ENCODE results near the gene ADGRD1.

The ADGRD1 gene

DNA sequence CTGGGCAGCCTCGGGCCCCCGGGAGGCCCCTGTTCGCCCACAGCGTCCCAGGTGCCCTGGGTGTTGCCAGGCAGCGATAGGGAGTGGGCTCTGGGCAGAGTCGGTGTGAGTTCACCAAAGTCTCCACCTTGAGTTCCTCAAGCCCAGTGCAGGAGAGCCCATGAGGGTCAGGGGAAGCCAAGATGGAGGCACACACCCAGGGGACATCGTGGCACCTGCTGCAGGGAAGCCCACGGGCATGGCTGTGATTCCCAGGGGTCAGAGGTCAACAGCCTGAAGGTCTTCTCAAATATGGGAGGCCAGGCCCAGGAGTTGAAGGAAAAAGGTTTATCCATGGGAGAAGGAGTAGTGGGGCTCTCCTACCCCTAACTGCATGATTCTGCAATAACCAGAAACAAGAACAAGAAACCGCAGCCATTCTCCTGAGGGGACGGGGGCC lies 148.8 kb downstream of the ADGRD1 start:
- no peak for TF ChIP-seq OSR1 (CRISPR knock-in tag; IDR thresholded peaks at IDR 0.05)
- no peak for TF ChIP-seq ESRRG (CRISPR knock-in tag; IDR thresholded peaks at IDR 0.05)
- no peak for TF ChIP-seq SNAI2 (CRISPR knock-in tag; IDR thresholded peaks at IDR 0.05)
- TF ChIP-seq, protein P1, sequence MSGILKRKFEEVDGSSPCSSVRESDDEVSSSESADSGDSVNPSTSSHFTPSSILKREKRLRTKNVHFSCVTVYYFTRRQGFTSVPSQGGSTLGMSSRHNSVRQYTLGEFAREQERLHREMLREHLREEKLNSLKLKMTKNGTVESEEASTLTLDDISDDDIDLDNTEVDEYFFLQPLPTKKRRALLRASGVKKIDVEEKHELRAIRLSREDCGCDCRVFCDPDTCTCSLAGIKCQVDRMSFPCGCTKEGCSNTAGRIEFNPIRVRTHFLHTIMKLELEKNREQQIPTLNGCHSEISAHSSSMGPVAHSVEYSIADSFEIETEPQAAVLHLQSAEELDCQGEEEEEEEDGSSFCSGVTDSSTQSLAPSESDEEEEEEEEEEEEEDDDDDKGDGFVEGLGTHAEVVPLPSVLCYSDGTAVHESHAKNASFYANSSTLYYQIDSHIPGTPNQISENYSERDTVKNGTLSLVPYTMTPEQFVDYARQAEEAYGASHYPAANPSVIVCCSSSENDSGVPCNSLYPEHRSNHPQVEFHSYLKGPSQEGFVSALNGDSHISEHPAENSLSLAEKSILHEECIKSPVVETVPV (CRISPR knock-in tag; IDR thresholded peaks at IDR 0.05): no peak
- no peak for TF ChIP-seq RARB (CRISPR knock-in tag; IDR thresholded peaks at IDR 0.05)
- TF ChIP-seq BACH2 (CRISPR knock-in tag; IDR thresholded peaks at IDR 0.05; ENCODE audit: borderline replicate concordance): no peak
- TF ChIP-seq, protein P2, sequence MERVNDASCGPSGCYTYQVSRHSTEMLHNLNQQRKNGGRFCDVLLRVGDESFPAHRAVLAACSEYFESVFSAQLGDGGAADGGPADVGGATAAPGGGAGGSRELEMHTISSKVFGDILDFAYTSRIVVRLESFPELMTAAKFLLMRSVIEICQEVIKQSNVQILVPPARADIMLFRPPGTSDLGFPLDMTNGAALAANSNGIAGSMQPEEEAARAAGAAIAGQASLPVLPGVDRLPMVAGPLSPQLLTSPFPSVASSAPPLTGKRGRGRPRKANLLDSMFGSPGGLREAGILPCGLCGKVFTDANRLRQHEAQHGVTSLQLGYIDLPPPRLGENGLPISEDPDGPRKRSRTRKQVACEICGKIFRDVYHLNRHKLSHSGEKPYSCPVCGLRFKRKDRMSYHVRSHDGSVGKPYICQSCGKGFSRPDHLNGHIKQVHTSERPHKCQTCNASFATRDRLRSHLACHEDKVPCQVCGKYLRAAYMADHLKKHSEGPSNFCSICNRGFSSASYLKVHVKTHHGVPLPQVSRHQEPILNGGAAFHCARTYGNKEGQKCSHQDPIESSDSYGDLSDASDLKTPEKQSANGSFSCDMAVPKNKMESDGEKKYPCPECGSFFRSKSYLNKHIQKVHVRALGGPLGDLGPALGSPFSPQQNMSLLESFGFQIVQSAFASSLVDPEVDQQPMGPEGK (CRISPR knock-in tag; IDR thresholded peaks at IDR 0.05; ENCODE audit: borderline replicate concordance): no peak
- no peak for TF ChIP-seq ZNF8 (CRISPR knock-in tag; IDR thresholded peaks at IDR 0.05)
- TF ChIP-seq ISL1 (CRISPR knock-in tag; IDR thresholded peaks at IDR 0.05): no peak
- ATAC-seq: no peak

DNA sequence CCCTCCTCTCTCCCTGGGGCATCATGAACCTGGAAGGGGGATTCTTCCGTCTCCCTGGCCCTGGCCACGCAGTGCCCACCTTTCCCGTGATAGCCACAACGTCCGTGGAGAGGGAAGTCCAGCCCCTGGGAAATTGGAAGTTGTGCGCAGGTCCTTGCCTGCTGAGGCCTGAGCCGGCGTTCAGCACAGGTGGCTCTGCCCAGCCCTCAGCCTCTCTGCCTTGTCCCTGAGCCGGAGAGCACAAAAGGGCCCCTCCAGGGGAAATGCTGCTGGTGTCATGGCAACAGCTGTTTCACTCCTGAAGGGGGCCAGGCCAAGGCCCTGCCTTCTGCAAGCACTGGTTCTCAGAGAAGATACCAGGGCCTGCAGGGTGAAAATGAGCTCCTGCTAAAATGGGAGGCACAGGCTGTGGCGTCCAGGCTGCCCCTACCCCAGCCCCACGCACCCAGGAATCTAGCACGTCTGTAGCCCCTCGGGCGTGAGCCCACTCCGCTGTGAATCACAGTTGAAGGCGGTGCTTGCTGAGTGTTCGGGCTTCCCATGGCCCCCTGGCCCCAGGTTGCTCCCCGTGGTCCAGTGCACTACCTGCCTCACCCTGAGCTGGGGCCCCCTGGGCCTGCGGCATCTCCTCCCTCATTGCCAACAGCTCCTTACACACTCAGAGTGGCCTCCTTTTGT lies 149.4 kb downstream of the ADGRD1 start:
- no peak for TF ChIP-seq RARB (CRISPR knock-in tag; IDR thresholded peaks at IDR 0.05)
- TF ChIP-seq GLIS3 (CRISPR knock-in tag; IDR thresholded peaks at IDR 0.05): no peak
- TF ChIP-seq, protein P3, sequence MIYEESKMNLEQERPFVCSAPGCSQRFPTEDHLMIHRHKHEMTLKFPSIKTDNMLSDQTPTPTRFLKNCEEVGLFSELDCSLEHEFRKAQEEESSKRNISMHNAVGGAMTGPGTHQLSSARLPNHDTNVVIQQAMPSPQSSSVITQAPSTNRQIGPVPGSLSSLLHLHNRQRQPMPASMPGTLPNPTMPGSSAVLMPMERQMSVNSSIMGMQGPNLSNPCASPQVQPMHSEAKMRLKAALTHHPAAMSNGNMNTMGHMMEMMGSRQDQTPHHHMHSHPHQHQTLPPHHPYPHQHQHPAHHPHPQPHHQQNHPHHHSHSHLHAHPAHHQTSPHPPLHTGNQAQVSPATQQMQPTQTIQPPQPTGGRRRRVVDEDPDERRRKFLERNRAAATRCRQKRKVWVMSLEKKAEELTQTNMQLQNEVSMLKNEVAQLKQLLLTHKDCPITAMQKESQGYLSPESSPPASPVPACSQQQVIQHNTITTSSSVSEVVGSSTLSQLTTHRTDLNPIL (CRISPR knock-in tag; IDR thresholded peaks at IDR 0.05; ENCODE audit: low read depth): no peak
- TF ChIP-seq PPARA (CRISPR knock-in tag; IDR thresholded peaks at IDR 0.05; ENCODE audit: borderline replicate concordance): no peak
- TF ChIP-seq BACH2 (CRISPR knock-in tag; IDR thresholded peaks at IDR 0.05; ENCODE audit: borderline replicate concordance): no peak
- TF ChIP-seq TCF4 (CRISPR knock-in tag; IDR thresholded peaks at IDR 0.05; ENCODE audit: borderline replicate concordance): no peak
- no peak for TF ChIP-seq SNAI2 (CRISPR knock-in tag; IDR thresholded peaks at IDR 0.05)
- no peak for ATAC-seq

DNA sequence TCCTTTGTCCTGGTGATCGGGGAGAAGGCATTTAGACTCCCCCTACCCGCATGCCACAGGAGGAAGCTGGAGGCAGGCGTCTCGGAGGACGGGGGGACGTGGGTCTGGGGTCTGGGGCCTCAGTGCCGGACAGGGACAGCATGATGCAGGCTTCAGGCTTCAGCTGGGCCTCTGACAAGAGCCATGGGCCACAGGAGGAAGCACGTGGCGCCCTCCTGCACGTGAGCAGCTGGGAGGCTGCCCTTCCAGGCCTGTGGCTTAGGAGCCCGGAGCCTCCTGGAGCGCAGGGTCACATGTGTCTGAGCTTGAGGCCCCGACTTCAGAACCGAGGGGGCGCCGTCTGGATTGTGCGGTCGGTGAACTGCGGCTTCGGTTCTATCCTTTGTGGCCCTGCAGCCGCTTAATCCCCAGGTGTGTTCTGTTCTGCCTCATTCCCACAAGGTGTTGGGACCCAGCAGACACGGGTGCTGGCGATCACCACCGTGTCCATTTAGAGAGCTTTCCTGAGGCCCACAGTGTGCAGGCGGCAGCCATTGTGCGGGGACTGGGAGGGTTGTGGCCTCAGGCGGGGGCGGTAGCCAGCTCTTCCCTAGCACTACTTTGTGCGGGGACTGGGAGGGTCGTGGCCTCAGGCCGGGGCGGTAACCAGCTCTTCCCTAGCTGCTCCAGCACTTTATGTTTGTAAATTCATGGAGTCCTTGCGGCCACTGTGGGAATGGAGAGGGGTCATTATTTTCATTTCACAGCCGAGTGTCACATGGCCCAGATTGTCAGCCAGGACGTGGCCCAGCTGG lies 150.2 kb downstream of the ADGRD1 start:
- no peak for ATAC-seq
- TF ChIP-seq PPARA (CRISPR knock-in tag; IDR thresholded peaks at IDR 0.05; ENCODE audit: borderline replicate concordance) (no peak), GLIS3 (CRISPR knock-in tag; IDR thresholded peaks at IDR 0.05) (no peak), CSDC2 (CRISPR knock-in tag; IDR thresholded peaks at IDR 0.05) (no peak), ESRRG (CRISPR knock-in tag; IDR thresholded peaks at IDR 0.05) (no peak), ZC3H10 (CRISPR knock-in tag; IDR thresholded peaks at IDR 0.05) (no peak), ZFP3 (CRISPR knock-in tag; IDR thresholded peaks at IDR 0.05) (no peak), TCF4 (CRISPR knock-in tag; IDR thresholded peaks at IDR 0.05; ENCODE audit: borderline replicate concordance) (no peak), ZFP30 (CRISPR knock-in tag; IDR thresholded peaks at IDR 0.05) (no peak), OSR1 (CRISPR knock-in tag; IDR thresholded peaks at IDR 0.05) (no peak), ZNF565 (CRISPR knock-in tag; conservative IDR thresholded peaks at IDR 0.05; ENCODE audit: low read depth) (no peak), TOX (CRISPR knock-in tag; IDR thresholded peaks at IDR 0.05; ENCODE audit: borderline replicate concordance) (no peak), ISL1 (CRISPR knock-in tag; IDR thresholded peaks at IDR 0.05) (no peak), RARB (CRISPR knock-in tag; IDR thresholded peaks at IDR 0.05) (no peak), BACH2 (CRISPR knock-in tag; IDR thresholded peaks at IDR 0.05; ENCODE audit: borderline replicate concordance) (no peak)
- TF ChIP-seq, protein P3 (CRISPR knock-in tag; IDR thresholded peaks at IDR 0.05; ENCODE audit: low read depth): no peak
- TF ChIP-seq, protein P1 (CRISPR knock-in tag; IDR thresholded peaks at IDR 0.05): no peak
- TF ChIP-seq, protein P4, sequence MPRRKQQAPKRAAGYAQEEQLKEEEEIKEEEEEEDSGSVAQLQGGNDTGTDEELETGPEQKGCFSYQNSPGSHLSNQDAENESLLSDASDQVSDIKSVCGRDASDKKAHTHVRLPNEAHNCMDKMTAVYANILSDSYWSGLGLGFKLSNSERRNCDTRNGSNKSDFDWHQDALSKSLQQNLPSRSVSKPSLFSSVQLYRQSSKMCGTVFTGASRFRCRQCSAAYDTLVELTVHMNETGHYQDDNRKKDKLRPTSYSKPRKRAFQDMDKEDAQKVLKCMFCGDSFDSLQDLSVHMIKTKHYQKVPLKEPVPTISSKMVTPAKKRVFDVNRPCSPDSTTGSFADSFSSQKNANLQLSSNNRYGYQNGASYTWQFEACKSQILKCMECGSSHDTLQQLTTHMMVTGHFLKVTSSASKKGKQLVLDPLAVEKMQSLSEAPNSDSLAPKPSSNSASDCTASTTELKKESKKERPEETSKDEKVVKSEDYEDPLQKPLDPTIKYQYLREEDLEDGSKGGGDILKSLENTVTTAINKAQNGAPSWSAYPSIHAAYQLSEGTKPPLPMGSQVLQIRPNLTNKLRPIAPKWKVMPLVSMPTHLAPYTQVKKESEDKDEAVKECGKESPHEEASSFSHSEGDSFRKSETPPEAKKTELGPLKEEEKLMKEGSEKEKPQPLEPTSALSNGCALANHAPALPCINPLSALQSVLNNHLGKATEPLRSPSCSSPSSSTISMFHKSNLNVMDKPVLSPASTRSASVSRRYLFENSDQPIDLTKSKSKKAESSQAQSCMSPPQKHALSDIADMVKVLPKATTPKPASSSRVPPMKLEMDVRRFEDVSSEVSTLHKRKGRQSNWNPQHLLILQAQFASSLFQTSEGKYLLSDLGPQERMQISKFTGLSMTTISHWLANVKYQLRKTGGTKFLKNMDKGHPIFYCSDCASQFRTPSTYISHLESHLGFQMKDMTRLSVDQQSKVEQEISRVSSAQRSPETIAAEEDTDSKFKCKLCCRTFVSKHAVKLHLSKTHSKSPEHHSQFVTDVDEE (CRISPR knock-in tag; IDR thresholded peaks at IDR 0.05): no peak
